ENCODE data around the gene CAMK1D.
A peak's percentile ranks its signal among the peaks of the same experiment; 100 is the strongest.
"Not testable (repeated sequence)": the region's sequence is repeated elsewhere in the genome, so short reads cannot be mapped to it uniquely, and the experiment has no call there.

CAMK1D gene

DNA sequence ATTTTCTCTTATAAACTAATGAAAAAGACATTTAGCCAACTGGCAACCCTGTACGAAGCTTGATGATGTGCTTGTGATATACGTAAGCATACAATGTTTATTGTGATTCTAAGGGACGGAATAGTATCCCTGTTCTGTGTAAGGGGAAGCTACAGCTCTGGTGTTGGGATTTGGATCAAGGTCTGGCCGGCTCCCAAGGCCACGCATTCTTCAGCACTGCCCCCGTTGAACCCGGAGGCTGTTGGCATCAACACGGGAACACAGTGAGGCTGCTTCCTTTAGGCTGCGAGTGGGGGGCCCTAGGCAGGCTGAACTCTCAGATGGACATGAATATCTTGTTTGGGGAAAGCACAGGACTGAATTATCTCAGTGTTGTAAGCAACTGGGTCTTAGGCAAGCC lies 180.6 kb downstream of the CAMK1D start:
- no peak for DNase-seq

GRCh38 chr10:12531305-12532220 lies 182.2 kb downstream of the CAMK1D start:
- DNase-seq = no peak

DNA sequence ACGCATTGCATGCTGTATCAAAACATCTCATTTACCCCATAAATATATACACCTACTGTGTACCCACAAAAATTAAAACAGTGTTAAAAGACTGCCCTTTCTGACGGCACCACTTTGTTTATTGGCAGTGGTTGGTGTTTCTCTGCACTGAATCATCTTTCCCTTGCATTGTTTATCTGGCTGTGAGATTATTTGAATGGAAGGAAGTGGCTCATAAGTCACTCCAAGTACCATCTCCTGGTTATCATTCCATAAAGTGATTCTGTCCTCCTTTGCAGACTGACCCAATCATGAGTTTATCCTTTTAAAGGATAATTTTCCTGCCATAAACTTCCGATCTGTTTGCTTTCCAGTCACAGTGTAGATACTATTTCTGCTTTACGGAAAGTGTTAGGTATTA lies 183.8 kb downstream of the CAMK1D start:
- DNase-seq = no peak

DNA sequence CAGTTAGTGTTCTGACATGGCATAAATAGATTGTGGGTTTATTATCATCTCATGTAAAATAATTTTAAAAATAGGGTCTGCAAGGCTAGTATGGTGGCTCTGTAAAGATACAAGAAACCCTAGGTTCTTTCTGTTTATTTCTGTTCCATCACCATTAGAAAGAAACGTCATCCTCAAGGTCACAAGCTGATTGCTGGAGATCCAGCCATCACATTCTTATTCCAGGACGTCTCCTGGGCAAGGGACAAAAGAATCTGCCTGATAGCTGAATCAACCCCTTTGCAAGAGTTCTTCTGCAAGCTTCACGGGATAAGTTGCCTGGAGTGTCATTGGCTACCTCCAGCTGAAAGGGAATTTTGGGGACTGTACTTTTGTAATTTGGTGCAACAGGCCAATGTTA lies 184.4 kb downstream of the CAMK1D start:
- no peak for DNase-seq

DNA sequence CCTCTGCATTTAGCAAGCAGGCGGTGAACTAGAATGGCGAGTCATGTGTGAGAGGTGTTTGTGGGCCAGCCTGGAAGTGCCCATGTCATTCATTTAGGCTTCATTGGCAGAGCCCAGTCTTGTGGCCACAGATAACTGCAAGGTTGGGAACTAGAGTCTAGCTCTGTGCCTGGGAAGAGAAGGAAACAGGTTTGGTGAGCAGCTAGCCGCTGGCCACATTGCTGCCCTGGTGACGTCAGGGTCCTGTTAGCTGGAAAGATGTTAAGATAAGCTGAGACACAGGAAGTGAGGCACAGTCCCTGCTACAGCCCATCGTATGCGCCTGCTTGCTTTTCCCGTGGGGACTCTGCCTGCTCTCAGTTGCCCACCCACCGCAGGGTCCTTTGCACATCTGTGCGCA lies 185.5 kb downstream of the CAMK1D start:
- peak; percentile 25 for DNase-seq

DNA sequence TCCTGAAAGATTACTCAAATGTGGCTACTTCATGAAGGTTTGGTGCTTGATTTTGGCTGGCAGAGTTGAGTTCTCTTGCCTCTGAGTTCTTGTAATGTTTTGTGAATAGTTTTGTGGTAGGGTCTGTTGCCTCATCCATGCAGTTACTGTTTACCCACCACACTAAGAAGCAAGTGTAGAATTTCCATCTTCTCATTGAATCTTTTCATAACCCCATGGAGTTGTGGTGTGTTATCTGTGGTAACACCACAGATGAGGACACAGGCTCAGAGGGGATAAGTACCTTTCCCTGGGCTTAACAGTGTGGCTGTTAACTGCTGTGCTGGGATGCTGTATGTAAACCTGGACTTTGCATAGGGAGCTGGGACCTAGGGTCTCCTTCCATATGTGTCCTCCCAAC lies 186.3 kb downstream of the CAMK1D start:
- peak; percentile 33 for DNase-seq

DNA sequence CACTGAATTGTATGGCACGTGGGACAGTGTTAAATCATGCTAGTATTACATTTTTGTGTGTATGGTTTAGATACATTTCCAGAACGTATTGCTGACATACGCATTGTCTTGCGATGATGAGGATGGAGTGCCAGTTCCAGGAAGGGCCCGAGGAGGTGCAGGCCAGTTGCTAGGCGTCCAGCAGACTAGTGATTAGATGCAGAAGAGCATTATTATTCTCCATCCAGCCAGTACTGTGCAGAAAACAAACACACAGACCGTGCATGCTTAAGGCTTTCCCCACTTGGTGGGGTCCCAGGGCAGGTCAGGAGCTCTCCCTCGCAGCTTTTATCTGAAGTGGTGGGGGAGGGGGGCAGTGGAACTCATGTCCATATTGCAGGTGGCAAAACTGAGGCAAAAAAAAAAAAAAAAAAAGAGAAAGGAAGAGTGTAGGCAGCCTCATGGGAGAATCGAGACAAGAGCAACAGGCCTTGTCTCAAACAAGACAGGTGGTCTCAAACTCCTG lies 189.2 kb downstream of the CAMK1D start:
- no peak for DNase-seq

DNA sequence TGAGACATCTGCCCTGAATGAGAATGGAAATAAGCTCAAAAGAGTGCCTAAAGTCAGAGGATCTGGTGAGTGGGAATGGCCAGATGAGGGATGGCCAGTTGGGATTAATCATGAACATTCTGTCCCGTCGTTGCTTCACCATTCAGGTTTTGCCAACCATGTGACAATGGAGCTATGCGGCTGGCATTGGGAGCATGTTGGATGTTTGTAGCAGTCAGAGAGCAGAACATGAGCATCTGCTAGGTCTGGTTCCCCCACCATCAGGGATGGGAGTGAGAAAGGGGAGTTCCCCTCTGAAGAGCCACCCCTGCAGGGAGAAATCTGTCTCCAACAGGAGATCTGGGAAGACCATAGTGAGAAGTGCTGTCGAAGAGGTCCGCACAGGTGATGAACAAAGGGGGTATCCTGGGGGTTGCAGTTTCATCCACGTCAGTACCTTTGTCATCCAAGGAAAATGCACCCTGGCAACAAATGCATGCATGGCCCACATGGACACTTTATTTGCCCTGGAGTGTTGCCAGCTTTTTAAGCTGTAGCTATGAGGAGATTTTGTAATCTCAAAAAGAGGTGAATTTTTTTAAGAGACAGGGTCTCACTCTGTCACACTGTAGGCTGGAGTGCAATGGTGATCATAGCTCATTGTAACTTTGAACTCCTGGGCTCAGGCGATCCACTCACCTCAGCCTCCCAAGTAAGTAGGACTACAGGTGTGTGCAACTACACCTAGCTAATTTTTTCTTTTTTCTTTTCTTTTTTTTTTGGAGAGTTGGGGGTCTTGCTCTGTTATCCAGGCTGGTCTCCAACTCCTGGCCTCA lies 190.2 kb downstream of the CAMK1D start:
- DNase-seq = no peak

DNA sequence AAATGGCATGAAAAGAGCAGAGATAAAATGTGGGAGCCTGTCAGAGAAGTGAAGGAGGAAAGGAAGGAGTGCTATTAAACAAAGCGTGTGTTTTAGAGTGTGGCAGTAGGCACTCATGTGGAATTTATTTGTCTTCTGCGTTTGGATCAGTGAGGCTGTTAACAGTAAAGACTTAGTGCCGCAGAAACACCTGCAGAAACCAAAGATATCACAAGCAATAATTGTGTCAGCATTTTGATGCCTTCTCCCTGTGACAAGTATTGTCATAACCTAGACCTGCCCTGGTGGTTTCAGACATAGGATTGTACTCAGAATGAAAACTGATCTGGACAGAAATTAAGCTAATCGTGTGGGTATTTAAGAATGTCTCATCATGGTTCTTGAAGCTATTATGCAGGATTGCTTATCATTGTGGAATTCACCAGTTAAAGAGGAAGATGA lies 191.0 kb downstream of the CAMK1D start:
- DNase-seq = peak; percentile 26

DNA sequence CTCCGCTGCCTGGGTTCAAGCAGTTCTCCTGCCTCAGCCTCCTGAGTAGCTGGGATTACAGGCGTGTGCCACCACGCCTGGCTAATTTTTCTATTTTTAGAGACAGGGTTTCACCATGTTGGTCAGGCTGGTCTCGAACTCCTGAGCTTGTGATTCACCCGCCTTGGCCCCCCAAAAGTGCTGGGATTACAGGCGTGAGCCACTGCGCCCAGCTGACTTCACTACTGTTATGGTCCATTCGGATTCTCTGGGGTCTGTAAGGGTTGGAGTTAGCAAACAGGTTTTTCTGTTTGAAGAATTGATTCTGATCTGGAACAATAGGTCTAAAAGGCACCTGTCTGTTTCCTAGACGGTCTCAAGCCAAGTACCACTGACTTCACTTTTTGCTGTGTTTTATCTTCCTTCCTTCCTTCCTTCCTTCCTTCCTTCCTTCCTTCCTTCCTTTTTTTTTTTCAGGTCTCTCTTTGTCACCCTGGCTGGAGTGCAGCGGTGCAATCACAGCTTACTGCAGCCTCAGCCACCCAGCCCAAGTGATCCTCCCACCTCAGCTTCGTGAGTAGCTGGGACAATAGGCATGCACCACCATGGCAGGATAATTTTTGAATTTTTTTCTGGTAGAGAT lies 192.2 kb downstream of the CAMK1D start:
- DNase-seq = no peak

- no peak for DNase-seq
Observed at GRCh38 chr10:12542133-12542670, 192.9 kb downstream of the CAMK1D start.

DNA sequence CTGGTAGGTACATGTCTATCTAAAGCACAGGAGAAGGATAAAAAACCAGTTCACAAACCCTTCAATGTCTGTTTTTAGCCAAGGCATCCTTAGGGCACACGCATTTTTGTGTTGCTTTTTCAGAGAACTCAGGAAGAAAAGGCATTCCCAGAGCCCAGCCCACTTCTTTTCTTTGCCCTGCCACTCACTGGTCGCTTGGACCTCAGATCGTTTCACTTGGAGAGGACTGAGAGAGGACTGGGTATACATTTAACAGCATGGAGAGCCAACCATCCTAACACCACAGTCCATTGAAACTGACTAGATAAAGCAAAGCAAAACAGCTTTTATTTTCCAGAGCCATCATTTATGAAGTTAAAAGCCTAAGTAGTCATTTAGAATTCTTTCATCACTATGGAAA lies 194.2 kb downstream of the CAMK1D start:
- no peak for DNase-seq

DNA sequence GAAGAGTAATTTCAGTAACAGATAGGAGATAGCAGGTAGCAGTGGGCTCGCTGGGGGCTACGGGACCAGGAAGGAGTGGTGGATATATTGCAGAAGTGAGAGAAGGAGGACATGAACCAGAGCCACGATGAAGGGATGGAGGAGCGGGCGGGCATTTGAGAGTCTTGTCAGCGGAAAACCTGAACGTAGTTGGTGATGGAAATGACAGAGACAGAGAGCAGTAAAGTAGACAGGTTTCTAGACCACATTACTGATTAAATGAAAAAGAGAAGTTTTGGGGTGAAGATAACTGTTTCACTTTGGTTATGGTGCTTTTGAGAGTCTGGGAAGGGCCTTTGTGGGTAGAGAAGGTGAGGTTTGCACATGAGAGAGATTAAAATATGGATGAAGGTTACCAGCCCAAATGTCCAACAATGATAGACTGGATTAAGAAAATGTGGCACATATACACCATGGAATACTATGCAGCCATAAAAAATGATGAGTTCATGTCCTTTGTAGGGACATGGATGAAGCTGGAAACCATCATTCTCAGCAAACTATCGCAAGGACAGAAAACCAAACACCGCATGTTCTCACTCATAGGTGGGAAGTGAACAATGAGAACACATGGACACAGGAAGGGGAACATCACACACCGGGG lies 196.9 kb downstream of the CAMK1D start:
- not testable (repeated sequence) for DNase-seq

DNA sequence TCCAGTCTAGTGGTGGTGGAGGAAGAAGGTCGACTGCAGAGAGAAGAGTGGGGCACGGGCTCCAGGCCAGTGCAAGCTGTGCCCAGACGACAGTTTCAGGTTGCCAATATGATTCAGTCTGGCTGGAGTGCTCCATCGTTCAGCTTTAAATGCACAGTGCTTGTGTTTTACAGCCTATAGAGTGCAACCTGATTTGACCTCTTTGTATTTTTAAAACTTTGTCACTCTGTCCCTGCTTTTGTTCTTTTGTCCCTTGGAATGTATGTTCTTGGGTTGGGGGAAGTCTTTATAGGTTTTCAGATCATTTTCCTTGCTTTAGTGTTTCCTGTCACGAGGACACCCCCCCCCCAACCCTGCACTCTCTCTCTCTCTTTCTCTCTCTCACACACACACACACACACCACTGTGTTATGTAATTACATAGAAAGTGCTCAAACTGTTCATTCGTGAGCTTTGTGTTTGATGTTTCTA lies 198.0 kb downstream of the CAMK1D start:
- DNase-seq = no peak

GRCh38 chr10:12549297-12549696 lies 199.9 kb downstream of the CAMK1D start:
- no peak for DNase-seq

DNA sequence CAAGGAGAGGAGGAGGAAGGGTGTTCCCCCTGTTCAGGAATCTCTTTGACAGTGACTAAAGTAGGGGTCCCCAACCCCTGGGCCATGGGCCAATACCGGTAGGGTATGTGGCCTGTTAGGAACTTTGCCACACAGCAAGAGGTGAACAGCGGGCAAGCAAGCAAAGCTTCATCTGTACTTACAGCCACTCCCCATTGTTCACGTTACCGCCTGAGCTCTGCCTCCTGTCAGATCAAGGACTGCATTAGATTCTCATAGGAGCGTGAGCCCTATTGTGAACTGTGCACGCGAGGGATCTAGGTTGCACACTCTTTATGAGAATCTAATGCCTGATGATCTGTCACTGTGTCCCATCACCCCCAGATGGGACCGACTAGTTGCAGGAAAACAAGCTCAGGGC lies 201.6 kb downstream of the CAMK1D start:
- no peak for DNase-seq

- DNase-seq = no peak
Observed at GRCh38 chr10:12556039-12556438, 206.7 kb downstream of the CAMK1D start.

DNA sequence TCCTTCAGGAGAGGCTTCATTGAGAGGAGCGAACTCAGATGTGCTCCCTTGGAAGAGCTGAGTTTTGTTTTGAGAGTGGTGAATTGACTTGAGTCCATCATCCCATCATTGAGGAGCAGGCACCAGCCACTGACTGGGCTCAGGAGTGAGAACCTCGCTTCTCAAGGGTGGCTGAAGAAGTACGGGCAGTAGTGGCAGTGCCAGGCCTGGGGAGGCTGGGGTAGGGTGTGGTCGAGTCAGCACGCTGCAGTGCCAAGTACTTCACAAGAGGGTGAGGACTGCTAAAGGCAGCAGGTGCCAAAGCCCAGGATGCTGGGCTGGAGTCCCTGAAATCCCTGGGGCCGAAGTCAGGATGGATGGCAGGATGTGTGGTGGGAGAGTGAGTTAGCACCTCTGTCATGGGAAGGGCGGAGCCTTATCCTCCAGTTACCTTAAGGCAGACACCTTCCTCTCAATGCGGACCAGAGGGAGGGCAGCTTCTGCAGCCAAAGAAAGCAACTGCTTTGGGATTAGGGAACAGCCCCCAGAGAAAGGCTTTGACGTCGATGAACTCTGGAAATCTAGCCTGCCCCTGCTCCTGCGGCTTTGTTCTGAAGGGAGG lies 210.3 kb downstream of the CAMK1D start:
- DNase-seq = no peak

DNA sequence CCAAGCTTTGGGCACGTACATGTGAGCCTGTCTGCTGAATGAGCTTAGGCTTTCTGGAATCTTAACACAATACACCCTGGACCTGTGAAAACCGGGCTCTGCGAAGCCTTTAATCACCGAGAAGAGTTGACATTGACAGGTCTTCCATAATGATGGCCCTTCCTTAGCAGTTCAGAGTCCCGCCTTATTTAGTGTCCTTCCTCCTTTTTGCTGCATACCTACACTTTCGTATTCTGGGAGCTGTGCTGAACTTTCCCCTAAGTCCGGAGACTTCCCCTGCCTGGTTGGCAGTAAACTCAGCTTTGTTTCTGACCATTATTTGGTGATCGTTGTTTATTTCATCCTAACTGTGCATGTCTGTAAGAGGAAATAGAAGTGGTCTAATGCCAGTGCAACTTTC lies 212.0 kb downstream of the CAMK1D start:
- no peak for DNase-seq

DNA sequence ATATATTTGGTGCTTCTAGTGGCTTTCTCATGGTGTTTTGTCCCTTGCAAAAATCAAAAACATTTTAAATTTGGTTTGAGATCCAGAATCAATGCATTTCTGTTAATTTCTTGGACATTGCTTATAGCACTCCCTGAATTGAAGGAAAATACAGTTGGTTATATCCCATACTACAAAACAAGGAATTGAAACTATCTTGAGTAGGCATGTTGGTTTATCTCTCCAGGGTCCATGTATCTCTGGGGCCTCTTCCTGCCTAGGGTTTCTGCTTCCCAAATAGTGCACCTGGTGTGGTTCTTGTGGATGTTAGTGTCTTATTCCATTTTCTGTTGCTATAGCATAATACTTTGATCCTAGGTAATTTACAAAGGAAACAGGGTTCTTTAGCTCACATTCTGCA lies 212.4 kb downstream of the CAMK1D start:
- DNase-seq = no peak

- no peak for DNase-seq
Observed at GRCh38 chr10:12563489-12563888, 214.1 kb downstream of the CAMK1D start.

DNA sequence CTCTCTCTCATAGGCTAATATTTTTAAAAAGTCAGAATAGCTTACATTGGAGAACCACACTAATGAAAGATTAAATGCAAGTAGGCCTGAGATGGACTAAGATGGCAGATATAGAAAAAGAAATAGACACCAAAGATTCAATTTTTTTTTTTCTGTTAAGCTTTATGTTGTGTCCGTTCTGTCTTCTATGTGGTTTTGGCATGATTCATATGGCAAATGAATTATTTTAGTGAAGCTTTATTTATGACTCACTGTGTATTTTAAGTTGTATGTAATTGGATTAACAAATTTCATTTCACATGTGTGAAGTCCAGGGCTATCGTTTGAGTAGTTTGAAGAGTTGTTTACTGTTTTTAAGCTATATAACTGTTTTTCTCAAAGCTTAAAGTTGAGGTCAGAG lies 214.8 kb downstream of the CAMK1D start:
- no peak for DNase-seq
